SIG-M5 treated with dmso at 0.1 percent for 504 hours (cell line): Measurements from ENCODE around the gene ZNG1C.
"Not testable (repeated sequence)": the region's sequence is repeated elsewhere in the genome, so short reads cannot be mapped to it uniquely, and the experiment has no call there.

Experiments used
- DNase-seq: peaks from one replicate; lab custom pipeline; 2025; ENCODE audit not compliant: unreplicated experiment; lab: John Stamatoyannopoulos, UW

The ZNG1C gene

GRCh38 chr9:68342265-68343025 is 100.7 kb downstream of the ZNG1C start:
- DNase-seq, result not testable (repeated sequence)

GRCh38 chr9:68343242-68343641 is 101.5 kb downstream of the ZNG1C start:
- not testable (repeated sequence) for DNase-seq

- not testable (repeated sequence) for DNase-seq
Measured at GRCh38 chr9:68343992-68344391, 102.2 kb downstream of the ZNG1C start.
